ENCODE measurements around the gene NCKAP5.

NCKAP5 gene

DNA sequence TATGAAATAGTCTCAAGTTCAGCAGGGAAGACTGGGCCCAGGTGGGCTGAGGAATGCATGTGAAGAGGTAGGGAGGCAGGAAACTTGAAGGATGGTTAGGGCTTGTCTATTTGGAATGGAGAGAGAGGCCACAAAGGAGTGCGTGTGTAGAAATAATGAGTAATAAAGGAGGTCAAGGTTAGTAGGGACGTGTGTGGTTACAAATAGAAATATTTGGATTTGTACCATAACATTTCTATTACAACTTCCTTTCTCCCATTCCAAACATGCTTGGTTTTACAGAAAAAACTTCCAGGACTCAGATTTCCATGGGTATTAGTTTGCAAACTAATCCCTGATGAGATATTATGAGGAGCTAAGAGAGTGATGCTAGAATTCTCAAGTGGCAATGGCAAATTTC lies 280.6 kb downstream of the NCKAP5 start:
- H3K27me3 ChIP-seq (replicated peaks; ENCODE audit: control insufficient read depth, insufficient read depth, low read length) = no peaks in the 10 kb centered on the region
- H3K36me3 ChIP-seq (ENCODE audit: control insufficient read depth, insufficient read depth, low read length) = no peaks in the 10 kb centered on the region
- no peak for TF ChIP-seq CTCF (IDR thresholded peaks at IDR 0.05; ENCODE audit: insufficient read depth, low read length, poor library complexity, severe bottlenecking)
- no peak overlapping the region for H3K4me3 ChIP-seq (replicated peaks; ENCODE audit: low read depth, low read length)
- DNase-seq (ENCODE audit: extremely low read depth, insufficient read length) = no peak

DNA sequence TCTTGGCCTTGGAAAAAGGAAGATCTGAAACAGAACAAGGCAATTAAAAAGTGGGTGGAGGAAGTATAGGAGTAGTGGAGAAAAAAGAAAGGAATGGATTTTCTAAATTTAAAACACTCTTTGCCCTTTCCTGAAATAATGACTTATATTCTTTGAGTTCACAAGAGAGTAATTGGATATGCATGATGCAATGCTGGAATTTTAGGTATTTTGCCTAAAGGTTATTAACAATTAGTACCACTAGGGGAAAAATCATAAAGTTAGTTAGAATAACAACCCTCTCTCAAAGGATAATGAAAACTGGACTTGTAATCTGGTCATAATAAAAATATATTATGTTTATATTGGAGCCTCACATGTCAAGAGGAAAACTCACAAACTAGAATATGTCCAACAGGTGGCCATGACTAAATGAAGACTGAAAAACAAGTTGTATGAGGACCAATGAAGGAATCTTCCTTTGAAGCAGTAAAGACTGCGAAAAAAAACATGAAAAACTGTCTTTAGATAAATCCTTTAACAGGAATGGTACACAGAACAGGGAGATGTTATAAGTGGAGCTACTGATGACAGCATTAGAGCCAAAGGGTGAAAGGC lies 281.8 kb downstream of the NCKAP5 start:
- no peak for TF ChIP-seq CTCF (IDR thresholded peaks at IDR 0.05; ENCODE audit: insufficient read depth, low read length, poor library complexity, severe bottlenecking)
- Histone ChIP-seq H3K4me3 (replicated peaks; ENCODE audit: low read depth, low read length) (no peak overlapping the region), H3K27me3 (replicated peaks; ENCODE audit: control insufficient read depth, insufficient read depth, low read length) (no peaks in the 10 kb centered on the region), H3K36me3 (ENCODE audit: control insufficient read depth, insufficient read depth, low read length) (no peaks in the 10 kb centered on the region)
- DNase-seq (ENCODE audit: extremely low read depth, insufficient read length) = no peak

- no peaks in the 10 kb centered on the region for H3K27me3 ChIP-seq (replicated peaks; ENCODE audit: control insufficient read depth, insufficient read depth, low read length)
- H3K4me3 ChIP-seq (replicated peaks; ENCODE audit: low read depth, low read length) = no peak overlapping the region
- no peak for TF ChIP-seq CTCF (IDR thresholded peaks at IDR 0.05; ENCODE audit: insufficient read depth, low read length, poor library complexity, severe bottlenecking)
- no peak for DNase-seq (ENCODE audit: extremely low read depth, insufficient read length)
- H3K36me3 ChIP-seq (ENCODE audit: control insufficient read depth, insufficient read depth, low read length) = no peaks in the 10 kb centered on the region
Measured at GRCh38 chr2:133273031-133273430, 295.2 kb downstream of the NCKAP5 start.

DNA sequence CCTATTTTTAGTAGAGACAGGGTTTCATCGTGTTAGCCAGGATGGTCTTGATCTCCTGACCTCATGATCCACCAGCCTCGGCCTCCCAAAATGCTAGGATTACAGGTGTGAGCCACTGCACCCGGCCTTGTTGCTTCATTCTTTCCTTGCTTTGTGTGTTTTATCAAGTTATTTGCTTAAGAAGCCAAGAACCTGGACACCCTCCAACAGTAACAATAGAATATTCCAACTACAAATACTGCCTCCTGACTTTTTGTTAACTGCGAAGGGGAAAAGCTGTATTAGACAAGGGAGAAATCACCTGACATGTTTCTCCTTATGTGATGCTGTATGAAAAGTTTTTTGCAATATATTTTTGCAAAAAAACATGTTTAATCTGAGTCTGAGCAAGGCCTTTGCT lies 297.2 kb downstream of the NCKAP5 start:
- no peak for DNase-seq (ENCODE audit: extremely low read depth, insufficient read length)
- Histone ChIP-seq H3K27me3 (replicated peaks; ENCODE audit: control insufficient read depth, insufficient read depth, low read length) (no peaks in the 10 kb centered on the region), H3K36me3 (ENCODE audit: control insufficient read depth, insufficient read depth, low read length) (no peaks in the 10 kb centered on the region), H3K4me3 (replicated peaks; ENCODE audit: low read depth, low read length) (no peak overlapping the region)
- no peak for TF ChIP-seq CTCF (IDR thresholded peaks at IDR 0.05; ENCODE audit: insufficient read depth, low read length, poor library complexity, severe bottlenecking)

- Histone ChIP-seq H3K4me3 (replicated peaks; ENCODE audit: low read depth, low read length) (no peak overlapping the region), H3K36me3 (ENCODE audit: control insufficient read depth, insufficient read depth, low read length) (no peaks in the 10 kb centered on the region), H3K27me3 (replicated peaks; ENCODE audit: control insufficient read depth, insufficient read depth, low read length) (no peaks in the 10 kb centered on the region)
- no peak for DNase-seq (ENCODE audit: extremely low read depth, insufficient read length)
- no peak for TF ChIP-seq CTCF (IDR thresholded peaks at IDR 0.05; ENCODE audit: insufficient read depth, low read length, poor library complexity, severe bottlenecking)
Measured at GRCh38 chr2:133270550-133270949, 297.7 kb downstream of the NCKAP5 start.

Data from GM06990 (cell line).